Right hindlimb (tissue), 1 donor: ENCODE data around the gene FAR1.
"Not testable (repeated sequence)": the region's sequence is repeated elsewhere in the genome, so short reads cannot be mapped to it uniquely, and the experiment has no call there.

Source experiments
- DNase-seq: peaks from one replicate; pipeline ENCODE4 v3.0.0-alpha.2; 2018

The FAR1 gene

GRCh38 chr11:13713982-13714381, 45.5 kb downstream of the FAR1 start:
- DNase-seq = no peak

DNA sequence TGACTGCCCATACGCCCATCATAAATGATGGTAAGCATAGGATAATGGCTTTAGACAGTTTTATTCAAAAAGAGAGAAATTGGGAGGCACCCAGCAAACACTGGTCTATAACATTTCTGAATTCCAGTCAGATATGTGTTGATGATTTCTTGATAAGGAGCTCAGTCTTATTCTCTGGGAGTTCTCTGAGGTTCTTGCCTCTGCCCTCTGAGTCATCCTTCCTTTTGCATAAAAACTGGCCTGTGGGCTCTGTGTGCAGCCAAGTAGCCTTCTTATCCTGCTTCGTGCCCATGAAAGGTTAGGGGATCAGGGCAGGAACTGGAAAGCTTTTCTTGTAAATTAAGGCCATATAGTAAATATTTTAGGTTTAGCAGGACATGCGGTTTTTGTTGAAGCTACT, 48.9 kb downstream of the FAR1 start:
- no peak for DNase-seq

- DNase-seq = no peak
Measured at GRCh38 chr11:13718394-13718793, 49.9 kb downstream of the FAR1 start.

DNA sequence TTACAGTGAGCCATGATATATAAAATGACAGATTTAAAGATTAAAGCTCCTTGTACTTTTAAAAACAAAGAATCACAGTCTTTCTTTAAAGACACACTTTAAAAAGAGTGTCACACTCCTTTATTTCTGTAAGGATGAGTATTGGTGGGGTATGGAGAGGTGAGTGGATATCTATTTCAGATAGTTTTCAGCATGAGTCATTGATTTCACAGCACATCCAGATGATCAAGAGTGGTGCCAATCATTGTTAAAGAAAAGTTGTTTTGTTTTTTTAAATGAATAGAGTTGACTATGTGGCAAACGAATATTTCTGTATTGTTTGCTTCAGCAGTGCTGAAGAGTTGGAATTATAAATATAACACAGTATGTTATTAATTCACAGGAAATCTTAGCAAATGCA, 52.5 kb downstream of the FAR1 start:
- DNase-seq = no peak

GRCh38 chr11:13721760-13722159, 53.3 kb downstream of the FAR1 start:
- DNase-seq = no peak

- DNase-seq = no peak
Measured at GRCh38 chr11:13726456-13726855, 58.0 kb downstream of the FAR1 start.

GRCh38 chr11:13728076-13728475, 59.6 kb downstream of the FAR1 start:
- DNase-seq = no peak

DNA sequence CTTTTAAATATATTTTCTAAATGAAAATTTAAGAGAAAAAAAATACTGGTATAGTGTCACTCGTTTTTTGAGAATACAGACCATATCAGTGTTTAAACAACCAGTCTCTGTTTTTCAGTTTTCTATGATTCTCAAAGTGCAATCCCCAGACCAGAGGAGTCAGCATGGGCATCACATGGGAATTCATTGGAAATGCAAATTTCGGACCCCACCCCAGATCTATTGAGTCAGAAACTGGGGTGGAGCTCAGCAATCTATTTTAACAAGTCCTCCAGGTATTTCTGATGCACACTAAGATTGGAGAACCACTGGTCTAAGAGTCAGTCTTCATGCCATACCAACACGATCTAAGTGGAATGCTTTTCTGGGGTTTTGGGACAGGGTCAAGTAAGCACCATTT, 66.1 kb downstream of the FAR1 start:
- DNase-seq = no peak

- no peak for DNase-seq
Measured at GRCh38 chr11:13745165-13745564, 76.7 kb downstream of the FAR1 start.

DNA sequence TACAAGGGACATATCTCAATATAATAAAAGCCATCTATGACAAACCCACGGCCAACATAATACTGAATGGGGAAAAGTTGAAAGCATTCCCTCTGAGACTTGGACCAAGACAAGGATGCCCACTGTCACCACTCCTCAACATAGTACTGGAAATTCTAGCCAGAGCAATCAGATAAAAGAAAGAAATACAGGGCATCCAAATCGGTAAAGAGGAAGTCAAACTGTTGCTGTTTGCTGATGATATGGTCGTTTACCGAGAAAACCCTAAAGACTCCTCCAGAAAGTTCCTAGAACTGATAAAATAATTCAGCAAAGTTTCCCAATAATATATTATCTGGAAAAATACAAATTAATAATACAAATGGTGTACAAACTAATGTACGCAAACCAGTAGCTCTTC, 84.8 kb downstream of the FAR1 start:
- not testable (repeated sequence) for DNase-seq

- DNase-seq = no peak
Measured at GRCh38 chr11:13759050-13759449, 90.6 kb downstream of the FAR1 start.

DNA sequence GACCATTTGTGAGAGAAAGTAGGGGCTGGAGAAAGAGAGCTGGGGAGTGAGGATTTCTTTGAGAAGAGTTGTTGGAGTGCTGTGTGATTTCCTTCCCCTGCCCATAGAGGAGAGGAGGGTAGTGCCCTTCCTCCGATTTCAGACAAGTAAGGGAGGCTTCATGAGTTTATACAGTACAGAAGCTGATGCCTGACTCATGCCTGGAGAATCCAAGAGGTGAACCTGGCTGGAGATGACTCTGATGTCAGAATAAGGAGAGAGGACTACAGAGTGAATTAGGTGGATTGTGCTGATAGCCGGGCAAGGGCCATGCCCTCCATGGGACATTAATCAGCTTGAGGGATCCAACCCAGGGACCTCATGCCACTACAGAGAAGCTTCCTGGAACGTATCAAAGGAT, 91.6 kb downstream of the FAR1 start:
- DNase-seq = no peak

GRCh38 chr11:13761250-13761649, 92.8 kb downstream of the FAR1 start:
- no peak for DNase-seq

GRCh38 chr11:13761716-13762115, 93.2 kb downstream of the FAR1 start:
- DNase-seq = no peak

DNA sequence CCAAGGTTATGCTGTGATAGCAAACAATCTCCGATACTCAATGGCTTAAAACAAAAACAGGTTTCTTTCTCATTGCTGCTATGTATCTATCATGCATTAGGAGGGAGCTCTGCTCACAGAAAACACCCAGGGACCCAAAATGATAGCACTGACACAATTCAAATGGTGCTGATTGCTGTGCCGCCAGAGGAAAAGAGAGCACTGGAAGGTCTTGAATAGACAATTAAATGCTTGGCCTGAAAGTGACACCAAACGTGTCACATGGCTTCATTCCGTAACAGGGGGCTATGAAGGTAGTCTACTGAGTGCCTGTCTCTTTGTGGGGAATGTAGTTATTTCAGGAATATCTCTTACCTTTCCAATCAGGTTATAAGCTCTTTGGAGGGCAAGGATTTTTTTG, 94.2 kb downstream of the FAR1 start:
- DNase-seq = no peak

DNA sequence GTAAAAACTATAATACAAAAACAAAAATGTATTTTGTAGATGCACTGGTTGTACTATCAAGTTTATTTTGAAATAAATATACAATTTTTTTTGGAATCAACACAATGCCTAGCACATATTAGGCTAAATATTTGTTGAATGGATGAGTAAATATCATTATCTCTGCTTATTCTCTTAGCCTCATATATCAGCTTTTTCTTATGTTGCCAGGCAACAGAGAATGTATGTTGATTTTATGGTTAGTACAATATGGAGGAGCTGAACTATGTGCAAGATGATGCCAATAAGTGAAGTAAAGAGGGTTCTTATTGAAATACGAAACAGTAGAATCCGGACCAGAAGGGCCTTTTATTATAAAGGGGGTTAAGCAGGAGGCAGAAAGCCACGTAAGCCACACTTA, 94.9 kb downstream of the FAR1 start:
- no peak for DNase-seq

GRCh38 chr11:13765886-13766285, 97.4 kb downstream of the FAR1 start:
- no peak for DNase-seq

DNA sequence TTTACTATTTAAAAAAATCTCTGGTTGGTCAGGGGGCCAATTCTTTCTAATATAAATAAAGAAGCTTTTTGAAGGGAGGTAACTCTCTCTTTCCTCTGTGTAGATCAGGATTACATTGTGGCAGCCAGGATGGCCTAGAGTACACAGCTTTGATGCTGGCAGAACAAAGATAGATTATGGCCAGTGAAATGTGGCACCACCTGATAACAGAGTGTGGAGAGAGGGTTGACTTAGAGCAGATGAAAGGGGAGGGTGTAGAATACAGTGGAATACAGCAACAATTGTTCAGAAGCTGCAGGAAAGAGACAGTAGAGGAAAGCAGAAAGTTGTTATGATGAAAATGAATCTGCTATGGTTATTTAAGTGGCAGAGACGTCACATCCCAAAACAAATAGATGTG, 99.0 kb downstream of the FAR1 start:
- no peak for DNase-seq

- no peak for DNase-seq
Measured at GRCh38 chr11:13769188-13769587, 100.7 kb downstream of the FAR1 start.

GRCh38 chr11:13771151-13771550, 102.7 kb downstream of the FAR1 start:
- DNase-seq = no peak

GRCh38 chr11:13772223-13773046, 104.0 kb downstream of the FAR1 start:
- DNase-seq = no peak

- DNase-seq = no peak
Measured at GRCh38 chr11:13775471-13775870, 107.0 kb downstream of the FAR1 start.

- DNase-seq = no peak
Measured at GRCh38 chr11:13776134-13776815, 107.8 kb downstream of the FAR1 start.

DNA sequence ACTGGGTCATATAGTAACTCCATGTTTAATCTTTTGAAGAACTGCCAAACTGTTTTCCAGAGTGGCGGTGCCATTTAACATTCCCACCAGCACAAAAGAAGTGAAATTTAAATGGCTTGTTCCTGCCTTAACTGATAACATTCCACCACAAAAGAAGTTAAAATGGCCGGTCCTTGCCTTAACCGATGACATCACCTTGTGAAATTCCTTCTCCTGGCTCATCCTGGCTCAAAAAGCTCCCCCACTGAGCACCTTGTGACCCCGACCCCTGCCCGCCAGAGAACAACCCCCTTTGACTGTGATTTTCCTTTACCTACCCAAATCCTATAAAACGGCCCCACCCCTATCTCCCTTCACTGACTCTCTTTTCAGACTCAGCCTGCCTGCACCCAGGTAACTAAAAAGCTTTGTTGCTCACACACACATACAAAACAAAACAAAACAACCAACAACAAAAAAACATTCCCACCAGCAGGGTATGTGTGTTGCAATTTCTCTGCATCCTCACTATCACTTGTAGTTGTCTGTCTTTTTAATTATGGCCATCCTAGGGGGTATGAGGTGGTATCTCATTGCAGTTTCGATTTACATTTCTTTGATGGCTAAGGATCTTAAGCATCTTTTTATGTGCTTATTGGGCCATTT, 109.0 kb downstream of the FAR1 start:
- DNase-seq = no peak
